Stimulated activated CD4-positive, alpha-beta T cell treated with anti-CD3 and anti-CD28 coated beads, Interleukin-4, amount 100 ng/mL, for 48 hours (primary cell): ENCODE data around the gene CBY2.
A peak's percentile ranks its signal among the peaks of the same experiment; 100 is the strongest.
"Not testable (repeated sequence)": the region's sequence is repeated elsewhere in the genome, so short reads cannot be mapped to it uniquely, and the experiment has no call there.

ENCODE experiments used
- DNase-seq, 2 donors: peaks; one replicate each; pipeline ENCODE4 v3.0.0-alpha.2; 2020; ENCODE audit warnings: low read depth in 2 of 2

The CBY2 gene

GRCh38 chr13:45702088-45702487 is at the start of gene CBY2:
TSS of gene CBY2 (plus strand) at chr13:45702320. CDS start at chr13:45702391, 71 bp downstream.
- no peak for DNase-seq

DNA sequence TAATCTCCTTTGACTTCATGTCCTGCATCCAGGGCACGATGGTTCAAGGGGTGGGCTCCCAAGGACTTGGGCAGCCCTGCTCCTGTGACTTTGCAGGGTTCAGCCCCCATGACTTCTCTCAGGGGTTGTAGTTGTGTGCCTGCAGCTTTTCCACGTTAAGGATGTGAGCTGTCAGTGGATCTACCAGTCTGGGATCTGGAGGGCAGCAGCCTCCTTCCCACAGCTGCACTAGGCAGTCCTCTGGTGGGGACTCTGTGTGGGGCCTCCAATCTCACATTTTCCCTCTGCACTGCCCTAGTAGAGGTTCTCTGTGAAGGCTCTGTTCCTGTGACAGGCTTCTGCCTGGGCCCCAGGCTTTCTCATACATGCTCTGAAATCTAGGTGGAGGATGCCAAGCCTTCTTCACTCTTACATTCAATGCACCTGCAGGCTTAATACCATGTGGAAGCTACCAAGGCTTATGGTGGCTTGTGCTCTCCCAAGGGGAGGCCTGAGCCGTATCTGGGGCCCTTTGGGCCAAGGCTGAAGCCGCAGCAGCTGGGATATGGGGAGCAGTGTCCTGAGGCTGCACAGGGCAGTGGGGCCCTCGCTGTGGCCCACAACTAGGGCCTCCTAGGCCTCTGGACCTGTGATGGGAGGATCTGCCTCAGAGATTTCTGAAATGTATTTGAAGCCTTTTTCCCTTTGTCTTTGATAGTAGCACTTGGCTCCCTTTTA is 47.3 kb upstream of the CBY2 start:
- no peak for DNase-seq

DNA sequence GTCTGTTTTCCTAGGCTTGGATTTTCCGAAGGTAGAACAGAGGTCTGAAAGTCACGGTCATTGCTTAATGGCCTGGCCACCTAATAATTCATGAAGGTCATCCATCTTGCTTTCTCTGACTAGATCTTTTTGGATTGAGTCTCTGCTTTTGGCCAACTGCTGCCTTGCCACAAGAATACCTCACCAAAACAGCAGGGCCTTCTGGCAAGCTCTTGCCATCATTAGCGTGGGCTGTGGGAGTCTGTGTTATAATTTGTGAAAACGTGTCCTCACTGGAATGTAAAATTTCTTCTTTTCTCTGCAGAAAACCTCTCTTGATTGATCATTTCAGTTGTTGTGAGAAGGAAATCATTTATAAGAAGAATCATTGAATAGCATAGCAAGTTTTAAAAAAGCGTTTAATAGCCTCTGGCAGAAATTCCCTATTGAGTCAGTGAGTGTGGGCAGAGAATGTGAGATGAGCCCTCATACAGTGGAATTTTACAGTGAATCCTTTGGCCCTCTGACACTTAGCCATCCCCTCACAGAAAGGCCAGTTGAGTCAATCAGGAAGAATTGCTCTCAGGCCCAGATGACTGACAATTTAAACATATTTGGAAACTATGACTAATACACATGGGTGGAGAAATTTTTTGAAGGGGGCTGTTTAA is 43.4 kb upstream of the CBY2 start:
- no peak for DNase-seq

DNA sequence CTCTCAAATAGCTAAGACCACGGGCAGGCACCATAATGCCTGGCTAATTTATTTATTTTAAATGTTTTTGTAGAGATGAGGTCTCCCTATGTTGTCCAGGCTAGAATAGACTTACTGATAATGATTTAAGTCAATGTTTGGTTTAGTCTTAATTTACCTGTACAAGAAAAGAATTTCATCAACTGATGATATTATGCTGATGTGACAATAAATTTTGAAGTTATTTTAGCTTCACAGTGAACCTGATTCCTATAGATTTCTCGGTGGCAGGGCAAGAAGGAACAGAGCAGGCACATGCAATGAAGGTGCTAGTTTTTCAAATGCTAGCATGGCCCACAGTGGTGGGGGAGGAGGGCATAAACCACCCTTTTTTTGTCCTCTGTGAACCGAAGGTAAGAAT is 42.6 kb upstream of the CBY2 start:
- DNase-seq = no peak

DNA sequence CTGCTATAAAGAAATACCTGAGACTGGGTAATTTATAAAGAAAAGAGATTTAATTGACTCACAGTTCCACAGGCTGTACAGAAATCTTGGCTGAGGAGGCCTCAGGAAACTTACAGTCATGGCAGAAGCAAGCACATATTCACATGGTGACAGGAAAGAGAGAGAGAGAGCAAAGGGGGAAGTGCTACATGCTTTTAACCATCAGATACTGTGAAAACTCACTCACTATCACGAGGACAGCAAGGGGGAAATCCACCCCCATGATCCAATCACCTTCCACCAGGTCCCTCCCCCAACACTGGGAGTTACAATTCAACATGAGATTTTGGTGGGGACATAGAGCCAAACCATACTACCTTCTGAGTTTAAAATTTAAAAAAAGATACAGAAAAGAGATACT is 41.7 kb upstream of the CBY2 start:
- DNase-seq = not testable (repeated sequence)

DNA sequence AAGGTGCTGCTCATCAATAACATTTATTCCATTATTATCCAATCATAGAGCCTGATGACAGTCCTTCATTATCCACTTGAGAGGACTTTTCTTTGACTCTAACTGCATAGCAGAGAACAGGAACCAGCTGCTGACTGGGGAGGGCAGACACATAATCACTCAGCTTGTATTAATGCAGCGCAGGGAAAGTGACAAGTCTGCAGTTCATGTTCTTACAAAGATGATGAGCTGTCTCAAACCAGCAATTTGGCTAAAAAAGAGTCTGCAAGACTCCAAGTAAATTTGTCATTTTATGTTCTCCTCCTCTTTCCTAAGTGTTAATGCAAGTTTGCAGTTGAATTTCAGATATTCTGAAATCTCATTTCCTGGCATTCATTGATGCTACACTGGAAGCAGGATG is 40.0 kb upstream of the CBY2 start:
- no peak for DNase-seq

DNA sequence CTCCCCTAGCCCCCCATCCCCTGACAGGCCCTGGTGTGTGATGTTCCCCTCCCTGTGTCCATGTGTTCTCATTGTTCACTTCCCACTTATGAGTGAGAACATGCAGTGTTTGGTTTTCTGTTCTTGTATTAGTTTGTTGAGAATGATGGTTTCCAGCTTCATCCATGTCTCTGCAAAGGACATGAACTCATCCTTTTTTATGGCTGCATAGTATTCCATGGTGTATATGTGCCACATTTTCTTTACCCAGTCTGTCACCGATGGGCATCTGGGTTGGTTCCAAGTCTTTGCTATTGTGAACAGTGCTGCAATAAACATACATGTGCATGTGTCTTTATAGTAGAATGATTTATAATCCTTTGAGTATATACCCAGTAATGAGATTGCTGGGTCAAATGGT is 39.2 kb upstream of the CBY2 start:
- not testable (repeated sequence) for DNase-seq

GRCh38 chr13:45669626-45670025 is 32.5 kb upstream of the CBY2 start:
- not testable (repeated sequence) for DNase-seq

DNA sequence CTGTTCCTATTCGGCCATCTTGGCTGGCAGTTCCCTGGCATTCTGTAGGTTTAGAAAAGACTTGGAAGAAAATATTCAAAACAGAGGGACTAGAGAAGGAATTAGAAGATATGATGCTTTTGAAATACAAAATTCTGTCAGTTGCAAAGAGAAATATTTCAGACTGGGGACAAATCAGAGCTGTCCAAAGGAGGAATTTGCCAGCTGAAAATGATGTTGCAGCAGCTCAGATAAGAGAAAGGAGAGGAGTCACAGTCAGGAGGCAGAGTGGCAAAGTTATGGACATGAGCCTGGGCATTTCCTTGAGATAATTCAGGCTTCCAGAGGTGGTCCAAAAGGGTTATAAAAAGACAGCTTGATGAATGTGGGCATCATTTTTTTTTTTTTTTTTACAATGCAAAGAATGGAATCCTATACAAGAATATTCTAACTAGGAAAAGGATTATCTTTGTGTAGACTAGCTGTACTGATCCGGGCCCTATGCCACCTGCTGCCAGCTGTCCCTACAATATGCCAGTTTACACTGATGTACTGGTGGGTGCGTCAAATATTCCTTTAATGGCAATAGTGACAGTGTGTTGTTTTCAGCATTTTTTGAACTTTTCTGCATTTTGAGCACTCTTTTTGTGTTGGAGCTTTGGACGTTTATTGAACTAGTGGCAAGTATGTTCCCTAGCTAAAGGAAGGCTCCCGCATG is 31.8 kb upstream of the CBY2 start:
- no peak for DNase-seq

GRCh38 chr13:45674908-45675307 is 27.2 kb upstream of the CBY2 start:
- no peak for DNase-seq

DNA sequence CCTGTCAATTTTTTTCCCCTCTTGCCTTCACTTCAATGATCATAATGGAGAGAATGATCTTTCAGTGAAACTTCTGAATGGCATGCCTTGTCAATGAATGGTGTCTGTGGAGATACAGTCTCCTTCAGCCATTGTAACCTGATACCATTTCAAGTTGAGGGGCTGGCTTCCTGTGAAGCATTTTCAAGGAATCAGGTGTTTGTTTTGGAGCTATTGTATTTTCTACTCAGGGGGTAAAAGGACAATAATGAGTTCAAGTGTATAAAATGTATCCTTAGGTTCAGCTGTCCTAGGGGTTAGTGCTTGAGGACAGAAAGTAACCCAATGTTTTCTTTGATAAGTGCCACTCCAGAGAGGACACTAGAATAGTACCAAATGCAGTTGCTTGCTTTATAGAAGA is 23.8 kb upstream of the CBY2 start:
- DNase-seq = no peak

GRCh38 chr13:45681113-45681512 is 21.0 kb upstream of the CBY2 start:
- no peak for DNase-seq

- no peak for DNase-seq
These were observed 19.6 kb upstream of the CBY2 start for GRCh38 chr13:45682494-45683008.

DNA sequence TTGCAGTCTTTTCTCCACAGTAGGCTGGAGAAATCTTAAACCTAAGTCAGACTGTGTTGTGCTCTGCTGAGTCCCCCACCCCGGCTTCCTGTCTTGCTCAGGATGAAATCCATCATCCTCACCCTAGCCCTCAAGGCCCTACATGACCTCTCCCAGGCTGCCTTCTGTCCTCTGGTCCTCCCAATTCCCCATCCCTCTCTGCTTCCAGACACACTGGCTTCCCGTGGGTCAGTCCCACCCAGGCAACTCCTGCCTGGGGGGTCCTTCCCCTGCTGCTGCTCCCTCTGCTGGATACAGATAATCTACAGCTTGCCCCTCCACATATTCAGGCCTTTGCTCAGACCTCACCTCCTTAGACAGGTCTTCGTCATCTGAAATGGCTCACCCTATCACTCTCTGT is 18.4 kb upstream of the CBY2 start:
- no peak for DNase-seq

- DNase-seq = no peak
These were observed 13.5 kb upstream of the CBY2 start for GRCh38 chr13:45688577-45688976.

DNA sequence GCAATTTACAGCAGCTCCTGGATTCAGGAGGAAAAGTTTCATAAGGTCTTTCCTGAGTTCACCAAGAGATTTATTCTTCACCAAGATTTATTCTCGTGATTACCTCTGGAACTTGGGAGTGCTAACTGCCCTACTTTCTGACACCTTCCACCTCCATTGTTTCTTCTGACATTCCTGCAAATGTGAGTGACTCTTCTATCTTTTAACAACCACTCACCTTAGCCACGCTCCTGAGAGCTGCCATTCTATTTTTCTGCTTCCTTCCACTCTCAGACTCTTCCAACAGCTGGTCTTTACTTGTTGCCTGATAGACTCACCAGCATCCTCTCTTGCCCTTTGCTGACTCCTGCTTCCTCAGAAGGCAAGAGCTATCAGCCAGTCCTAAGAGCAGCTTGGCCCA is 11.5 kb upstream of the CBY2 start:
- DNase-seq = no peak

- DNase-seq = no peak
These were observed 10.9 kb upstream of the CBY2 start for GRCh38 chr13:45691251-45691650.

DNA sequence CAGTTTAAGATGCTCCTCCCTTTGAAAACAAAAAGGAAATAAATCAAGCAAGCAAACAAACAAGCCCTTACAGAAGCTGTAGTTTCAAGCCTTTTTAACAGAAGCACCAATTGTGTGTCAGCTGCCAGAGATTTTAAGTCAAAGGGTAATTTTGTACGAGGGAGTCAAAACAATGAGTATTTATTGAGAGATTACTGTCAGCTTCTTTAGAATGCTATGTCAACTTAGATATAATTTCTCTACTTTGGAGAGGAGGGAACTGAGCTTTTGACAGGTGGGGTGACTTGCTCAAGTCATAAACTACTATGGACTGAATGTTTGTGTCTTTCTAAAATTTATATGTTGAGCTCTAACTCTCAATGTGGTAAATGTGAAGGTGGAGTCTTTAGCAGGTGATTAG is 10.5 kb upstream of the CBY2 start:
- DNase-seq = no peak

- DNase-seq = peak in 1 of 2 donors; percentile 34
These were observed 6.9 kb upstream of the CBY2 start for GRCh38 chr13:45695198-45695730.

DNA sequence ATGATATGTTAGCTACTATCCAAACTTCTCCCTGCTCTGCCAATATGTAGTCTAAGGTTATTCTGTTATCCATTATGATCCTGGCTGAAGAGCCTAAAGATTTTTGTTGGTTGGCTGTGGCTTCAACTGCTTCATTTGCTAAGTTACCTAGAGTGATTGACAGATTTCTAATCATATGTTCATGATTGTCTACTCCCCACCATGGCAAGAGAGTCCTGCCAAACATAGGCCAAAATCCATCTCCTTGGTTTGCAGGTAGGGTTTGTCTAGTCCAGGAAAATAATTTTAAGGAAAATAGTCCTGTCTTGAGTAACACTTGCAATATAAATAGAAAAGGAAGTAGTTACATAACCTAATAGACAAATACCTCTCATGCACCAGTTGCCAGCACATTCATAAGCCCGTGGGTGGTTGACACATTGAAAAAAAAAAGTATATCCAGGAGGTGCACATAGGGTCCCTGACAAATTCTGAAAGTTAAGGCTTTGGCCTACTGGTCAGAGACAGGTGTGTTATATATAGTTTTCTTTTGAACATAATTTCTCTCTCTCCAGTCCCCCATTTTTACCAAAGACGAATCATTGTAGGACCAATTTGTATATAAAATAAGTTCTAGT is 5.4 kb upstream of the CBY2 start:
- DNase-seq = no peak

DNA sequence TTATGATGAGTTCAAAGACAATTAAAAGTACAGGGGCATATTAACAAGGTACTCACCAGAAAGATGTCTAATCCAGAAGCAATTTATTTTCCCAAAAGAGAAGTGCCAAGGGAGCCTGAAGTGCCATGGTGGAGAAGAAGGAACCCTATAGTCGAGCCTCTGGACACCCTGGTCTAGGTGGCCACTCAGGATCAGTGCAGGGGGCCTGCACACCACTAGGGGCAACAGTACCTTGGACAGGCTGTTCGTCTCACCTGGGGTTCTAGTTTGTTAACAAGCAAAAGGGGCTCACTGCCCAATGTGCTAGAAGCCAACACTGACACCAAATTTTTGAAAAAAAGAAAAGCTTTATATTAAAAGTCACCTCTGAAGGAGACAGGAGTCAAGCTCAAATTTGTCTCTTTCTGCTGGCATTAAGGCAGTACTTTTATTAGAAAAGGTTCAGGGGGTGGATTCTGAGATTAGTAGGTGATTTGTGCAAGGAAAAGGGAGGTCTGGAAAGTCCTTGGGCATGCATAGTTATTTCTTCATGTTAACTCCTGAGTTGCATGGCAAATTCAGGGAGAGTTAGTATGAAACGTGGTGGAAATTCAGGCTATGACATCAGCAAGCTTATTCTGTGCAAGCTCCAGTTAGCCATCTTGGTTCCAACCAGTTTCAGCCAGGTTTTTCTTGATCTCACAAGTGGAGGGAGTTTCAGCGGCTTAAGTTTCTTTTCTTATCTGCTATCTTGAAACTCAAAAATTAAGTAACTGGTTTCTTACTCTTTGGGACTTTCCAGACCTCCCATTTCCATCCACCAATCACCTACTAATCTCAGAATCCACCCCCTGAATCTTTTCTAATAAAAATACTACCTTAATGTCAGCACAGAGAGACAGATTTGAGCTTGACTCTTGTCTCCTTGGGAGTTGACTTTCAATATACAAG is 884 bp upstream of the CBY2 start:
- DNase-seq = peak in 1 of 2 donors; percentile 13
